ENCODE data around the gene ZNF280A.
"Not testable (repeated sequence)": the region's sequence is repeated elsewhere in the genome, so short reads cannot be mapped to it uniquely, and the experiment has no call there.

ZNF280A gene

DNA sequence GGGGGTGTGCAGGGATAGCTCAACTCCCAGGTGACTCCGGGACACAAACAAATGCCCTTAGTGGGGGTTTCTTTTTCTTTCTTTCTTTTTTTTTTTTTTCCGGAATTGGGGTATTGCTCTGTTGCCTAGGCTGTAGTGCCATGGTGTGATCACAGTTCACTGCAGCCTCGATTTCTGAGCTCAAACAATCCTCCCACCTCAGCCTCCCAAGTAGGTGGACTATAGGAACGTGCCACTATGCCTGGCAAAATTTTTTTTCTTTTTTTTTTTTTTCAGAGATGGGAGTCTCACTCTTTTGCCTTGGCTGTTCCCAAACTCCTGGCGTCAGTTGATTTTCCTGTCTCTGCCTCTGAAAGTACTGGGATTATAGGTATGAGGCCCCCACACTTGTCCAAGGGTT lies 13.8 kb upstream of the ZNF280A start:
- H2BK12ac ChIP-seq (ENCODE audit: low read length) = no peak overlapping the region
- H4K8ac ChIP-seq (ENCODE audit: low read depth, low read length) = no peak overlapping the region
- no peak overlapping the region for H4K12ac ChIP-seq (ENCODE audit: low read depth, low read length)
- H2BK5ac ChIP-seq (ENCODE audit: low read depth, low read length, poor library complexity) = no peak overlapping the region
- no peak overlapping the region for H2AK5ac ChIP-seq (ENCODE audit: low read length)
- no CpG with 5 or more reads among the region's 5 CpGs for WGBS (ENCODE audit: extremely low coverage, insufficient coverage, insufficient read length)
- H3K23ac ChIP-seq (ENCODE audit: low read length) = no peak overlapping the region
- no peaks in the 10 kb centered on the region for H3K4me1 ChIP-seq (ENCODE audit: control insufficient read depth in 1 of 2, insufficient read depth in 2 of 2, low read length in 2 of 2)
- no peak overlapping the region for H3K4ac ChIP-seq (ENCODE audit: low read depth, low read length)
- H3K27me3 ChIP-seq (ENCODE audit: insufficient read depth, low read length) = no peaks in the 10 kb centered on the region
- H3K27ac ChIP-seq (ENCODE audit: low read depth, low read length) = no peak overlapping the region
- H3K9me3 ChIP-seq (ENCODE audit: insufficient read depth, low read depth, low read length) = peaks cover 12% of the 10 kb centered on the region
- DNase-seq = no peak
- H3K79me2 ChIP-seq (ENCODE audit: control insufficient read depth, insufficient read depth, low read length, poor library complexity) = no peaks in the 10 kb centered on the region
- no peak overlapping the region for H3K9ac ChIP-seq (ENCODE audit: low read length)
- H2BK120ac ChIP-seq (ENCODE audit: insufficient read depth, low read length, poor library complexity) = no peak overlapping the region
- no peaks in the 10 kb centered on the region for H3K36me3 ChIP-seq (ENCODE audit: control insufficient read depth in 1 of 2, insufficient read depth in 2 of 2, low read length in 2 of 2)
- no peak overlapping the region for H3K4me3 ChIP-seq (ENCODE audit: low read depth, low read length)
- H4K91ac ChIP-seq (ENCODE audit: low read depth, low read length) = no peak overlapping the region
- H3K14ac ChIP-seq (ENCODE audit: low read length) = no peak overlapping the region
- no peak overlapping the region for H2AFZ ChIP-seq (ENCODE audit: insufficient read depth, low read length, poor library complexity)
- H3K4me2 ChIP-seq (ENCODE audit: low read length) = no peak overlapping the region
- no peak overlapping the region for H3K18ac ChIP-seq (ENCODE audit: low read length)
- H3K79me1 ChIP-seq (ENCODE audit: low read length) = no peaks in the 10 kb centered on the region

GRCh38 chr22:22533417-22533816 lies 13.3 kb upstream of the ZNF280A start:
- Histone ChIP-seq H3K9me3 (ENCODE audit: insufficient read depth, low read depth, low read length) (peaks cover 14% of the 10 kb centered on the region), H4K91ac (ENCODE audit: low read depth, low read length) (no peak overlapping the region), H3K4me1 (ENCODE audit: control insufficient read depth in 1 of 2, insufficient read depth in 2 of 2, low read length in 2 of 2) (no peaks in the 10 kb centered on the region), H3K79me2 (ENCODE audit: control insufficient read depth, insufficient read depth, low read length, poor library complexity) (no peaks in the 10 kb centered on the region), H3K4me2 (ENCODE audit: low read length) (no peak overlapping the region), H2BK5ac (ENCODE audit: low read depth, low read length, poor library complexity) (no peak overlapping the region), H2AFZ (ENCODE audit: insufficient read depth, low read length, poor library complexity) (no peak overlapping the region), H4K8ac (ENCODE audit: low read depth, low read length) (no peak overlapping the region), H3K9ac (ENCODE audit: low read length) (no peak overlapping the region), H3K4me3 (ENCODE audit: low read depth, low read length) (no peak overlapping the region), H2BK120ac (ENCODE audit: insufficient read depth, low read length, poor library complexity) (no peak overlapping the region), H3K27ac (ENCODE audit: low read depth, low read length) (no peak overlapping the region), H2AK5ac (ENCODE audit: low read length) (no peak overlapping the region), H2BK12ac (ENCODE audit: low read length) (no peak overlapping the region), H3K23ac (ENCODE audit: low read length) (no peak overlapping the region), H3K27me3 (ENCODE audit: insufficient read depth, low read length) (no peaks in the 10 kb centered on the region), H3K36me3 (ENCODE audit: control insufficient read depth in 1 of 2, insufficient read depth in 2 of 2, low read length in 2 of 2) (no peaks in the 10 kb centered on the region), H3K18ac (ENCODE audit: low read length) (no peak overlapping the region), H3K14ac (ENCODE audit: low read length) (no peak overlapping the region), H4K12ac (ENCODE audit: low read depth, low read length) (no peak overlapping the region), H3K79me1 (ENCODE audit: low read length) (no peaks in the 10 kb centered on the region), H3K4ac (ENCODE audit: low read depth, low read length) (no peak overlapping the region)
- no CpG with 5 or more reads among the region's 1 CpG for WGBS (ENCODE audit: extremely low coverage, insufficient coverage, insufficient read length)
- DNase-seq = no peak

DNA sequence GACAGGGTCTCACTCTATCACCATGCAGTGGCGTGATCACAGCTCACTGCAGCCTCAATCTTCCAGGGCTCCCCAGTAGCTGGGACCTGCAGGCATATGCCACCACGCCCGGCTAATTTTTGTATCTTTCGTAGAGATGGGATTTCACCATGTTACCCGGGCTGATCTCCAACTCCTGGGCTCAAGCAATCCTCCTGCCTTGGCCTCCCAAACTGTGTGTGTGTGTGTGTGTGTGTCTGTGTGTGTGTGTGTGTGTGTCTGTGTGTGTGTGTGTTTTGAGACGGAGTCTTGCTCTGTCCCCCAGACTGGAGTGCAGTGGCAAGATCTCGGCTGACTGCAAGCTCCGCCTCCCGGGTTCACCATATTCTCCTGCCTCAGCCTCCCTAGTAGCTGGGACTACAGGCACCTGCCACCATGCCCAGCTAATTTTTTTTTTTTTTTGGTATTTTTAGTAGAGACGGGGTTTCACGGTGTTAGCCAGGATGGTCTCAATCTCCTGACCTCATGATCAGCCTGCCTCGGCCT lies 12.5 kb upstream of the ZNF280A start:
- not testable (repeated sequence) for H2BK5ac ChIP-seq (ENCODE audit: low read depth, low read length, poor library complexity); H2BK12ac ChIP-seq (ENCODE audit: low read length); H4K12ac ChIP-seq (ENCODE audit: low read depth, low read length); H3K4me2 ChIP-seq (ENCODE audit: low read length); H4K91ac ChIP-seq (ENCODE audit: low read depth, low read length); H3K36me3 ChIP-seq (ENCODE audit: control insufficient read depth in 1 of 2, insufficient read depth in 2 of 2, low read length in 2 of 2); H3K4me3 ChIP-seq (ENCODE audit: low read depth, low read length); DNase-seq; H2AFZ ChIP-seq (ENCODE audit: insufficient read depth, low read length, poor library complexity); H3K79me1 ChIP-seq (ENCODE audit: low read length); H3K79me2 ChIP-seq (ENCODE audit: control insufficient read depth, insufficient read depth, low read length, poor library complexity); H3K18ac ChIP-seq (ENCODE audit: low read length); H3K4me1 ChIP-seq (ENCODE audit: control insufficient read depth in 1 of 2, insufficient read depth in 2 of 2, low read length in 2 of 2); H3K27me3 ChIP-seq (ENCODE audit: insufficient read depth, low read length); H4K8ac ChIP-seq (ENCODE audit: low read depth, low read length); H3K9ac ChIP-seq (ENCODE audit: low read length); H3K23ac ChIP-seq (ENCODE audit: low read length); H2AK5ac ChIP-seq (ENCODE audit: low read length); H3K14ac ChIP-seq (ENCODE audit: low read length); H2BK120ac ChIP-seq (ENCODE audit: insufficient read depth, low read length, poor library complexity); H3K4ac ChIP-seq (ENCODE audit: low read depth, low read length); H3K27ac ChIP-seq (ENCODE audit: low read depth, low read length)
- no CpG with 5 or more reads among the region's 12 CpGs for WGBS (ENCODE audit: extremely low coverage, insufficient coverage, insufficient read length)
- peaks cover 15% of the 10 kb centered on the region for H3K9me3 ChIP-seq (ENCODE audit: insufficient read depth, low read depth, low read length)

DNA sequence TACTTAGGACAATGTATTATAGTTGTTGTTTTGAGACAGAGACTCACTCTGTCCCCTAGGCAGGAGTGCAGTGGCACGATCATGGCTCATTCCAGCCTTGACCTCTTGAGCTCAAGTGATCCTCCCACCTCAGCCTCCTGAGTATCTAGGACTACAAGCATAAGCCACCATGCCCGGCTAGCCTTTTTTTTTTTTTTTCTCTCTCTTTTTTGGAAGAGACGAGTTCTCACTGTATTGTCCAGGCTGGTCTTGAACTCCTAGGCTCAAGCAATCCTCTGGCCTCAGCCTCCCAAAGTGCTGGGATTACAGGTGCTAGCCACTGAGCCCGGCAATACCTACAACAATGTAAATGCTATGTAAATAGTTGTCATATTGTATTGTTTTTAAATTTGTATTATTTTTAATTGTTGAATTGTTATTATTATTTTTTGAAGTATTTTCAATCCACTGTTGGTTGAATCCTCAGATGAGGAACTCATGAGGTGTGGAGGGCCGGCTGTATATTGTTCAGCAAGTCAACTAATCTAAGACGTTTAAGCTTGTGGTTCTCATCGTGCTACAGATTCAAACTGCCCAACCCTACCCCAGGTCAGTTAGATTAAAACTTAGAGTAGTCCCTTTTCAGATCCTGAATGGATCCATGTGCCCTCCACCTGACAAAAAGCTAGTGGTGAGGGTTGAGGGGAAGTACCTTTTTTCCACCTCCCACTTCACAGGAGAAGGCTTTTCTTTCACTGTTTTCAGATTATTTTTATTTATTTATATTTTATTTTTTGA lies 11.9 kb upstream of the ZNF280A start:
- Histone ChIP-seq H3K4me1 (ENCODE audit: control insufficient read depth in 1 of 2, insufficient read depth in 2 of 2, low read length in 2 of 2) (no peaks in the 10 kb centered on the region), H3K36me3 (ENCODE audit: control insufficient read depth in 1 of 2, insufficient read depth in 2 of 2, low read length in 2 of 2) (no peaks in the 10 kb centered on the region), H3K79me1 (ENCODE audit: low read length) (no peaks in the 10 kb centered on the region), H2BK12ac (ENCODE audit: low read length) (no peak overlapping the region), H4K8ac (ENCODE audit: low read depth, low read length) (no peak overlapping the region), H3K79me2 (ENCODE audit: control insufficient read depth, insufficient read depth, low read length, poor library complexity) (no peaks in the 10 kb centered on the region), H3K4ac (ENCODE audit: low read depth, low read length) (no peak overlapping the region), H2BK5ac (ENCODE audit: low read depth, low read length, poor library complexity) (no peak overlapping the region), H2AK5ac (ENCODE audit: low read length) (no peak overlapping the region), H2AFZ (ENCODE audit: insufficient read depth, low read length, poor library complexity) (no peak overlapping the region), H3K27ac (ENCODE audit: low read depth, low read length) (no peak overlapping the region), H3K14ac (ENCODE audit: low read length) (no peak overlapping the region), H3K9ac (ENCODE audit: low read length) (no peak overlapping the region), H3K4me3 (ENCODE audit: low read depth, low read length) (no peak overlapping the region), H3K9me3 (ENCODE audit: insufficient read depth, low read depth, low read length) (peaks cover 12% of the 10 kb centered on the region), H3K4me2 (ENCODE audit: low read length) (no peak overlapping the region), H3K23ac (ENCODE audit: low read length) (no peak overlapping the region), H4K91ac (ENCODE audit: low read depth, low read length) (no peak overlapping the region), H2BK120ac (ENCODE audit: insufficient read depth, low read length, poor library complexity) (no peak overlapping the region), H4K12ac (ENCODE audit: low read depth, low read length) (no peak overlapping the region), H3K27me3 (ENCODE audit: insufficient read depth, low read length) (no peaks in the 10 kb centered on the region), H3K18ac (ENCODE audit: low read length) (no peak overlapping the region)
- no CpG with 5 or more reads among the region's 7 CpGs for WGBS (ENCODE audit: extremely low coverage, insufficient coverage, insufficient read length)
- DNase-seq = no peak
